SK-N-SH (cell line): ENCODE data around the gene SCD. TPM values are rescaled to one million over a fixed set of nuclear protein-coding genes. Genes with fewer than 3 reads are reported as not detected.

Experiments
- CTCF ChIA-PET: fragments of 300-600, 350-600 bp; formaldehyde crosslinking; extraction: SDS; loops from one replicate; lab custom pipeline; 2021; lab: Yijun Ruan, JAX
- POLR2A ChIA-PET: fragments of 350-600 bp; sonication (Branson Sonifier 250); formaldehyde crosslinking; extraction: SDS; loops from one replicate; lab custom pipeline; 2020; ENCODE audit warnings: antibody characterized with exemption, inconsistent platforms; lab: Yijun Ruan, JAX
- DNase-seq: peaks from one replicate; pipeline ENCODE4 v3.0.0; 2012
- H2AFZ ChIP-seq: fragments of 200-600 bp; sonication (generic); 2 replicates; pipeline ENCODE4 v1.8.1; 2016; ENCODE audit warnings: antibody characterized with exemption, mild to moderate bottlenecking, low read depth
- H3F3A ChIP-seq: fragments of 200-600 bp; sonication (generic); replicated peaks from 2 replicates; pipeline ENCODE3; 2016; ENCODE audit warnings: antibody characterized with exemption, mild to moderate bottlenecking; ENCODE audit not compliant: insufficient read depth
- H3K27ac ChIP-seq, 2 experiments: fragments of 200-500 bp in 1 of 2; fragments of 200-600 bp in 1 of 2; sonication (Bioruptor generic) in 1 of 2; sonication (generic), shearing (Covaris generic) in 1 of 2; 2 replicates each; pipeline versions ENCODE4 v1.5.1 to v1.6.1; 2014 to 2016; ENCODE audit warnings: low read depth in 2 of 2, inconsistent platforms in 1 of 2, low read length in 1 of 2, mild to moderate bottlenecking in 1 of 2, mixed read lengths in 1 of 2
- H3K27me3 ChIP-seq: fragments of 200-600 bp; sonication (generic), shearing (Covaris generic); 2 replicates; pipeline ENCODE4 v1.6.1; 2016; ENCODE audit warnings: mixed run types; ENCODE audit not compliant: insufficient read depth
- H3K36me3 ChIP-seq, 2 experiments: fragments of 200-500 bp in 1 of 2; fragments of 200-600 bp in 1 of 2; sonication (Bioruptor generic) in 1 of 2; sonication (generic) in 1 of 2; replicated peaks in 1 of 2; 2 replicates each; pipeline versions ENCODE3 to v1.5.1; 2014 to 2016; ENCODE audit warnings: low read length in 1 of 2, mild to moderate bottlenecking in 1 of 2; ENCODE audit not compliant: insufficient read depth in 2 of 2, control insufficient read depth in 1 of 2
- H3K4me1 ChIP-seq, 2 experiments: fragments of 200-500 bp in 1 of 2; fragments of 200-600 bp in 1 of 2; sonication (Bioruptor generic) in 1 of 2; sonication (generic), shearing (Covaris generic) in 1 of 2; 2 replicates each; pipeline versions ENCODE4 v1.5.1 to v1.6.1; 2014 to 2016; ENCODE audit warnings: low read depth in 1 of 2, low read length in 1 of 2, mixed run types in 1 of 2; ENCODE audit not compliant: insufficient read depth in 2 of 2, control insufficient read depth in 1 of 2
- H3K4me2 ChIP-seq: fragments of 200-600 bp; sonication (generic), shearing (Covaris generic); 2 replicates; pipeline ENCODE4 v1.6.1; 2017; ENCODE audit warnings: mixed run types
- H3K4me3 ChIP-seq, 2 experiments: fragments of 200-500 bp in 1 of 2; fragments of 200-600 bp in 1 of 2; sonication (Bioruptor generic) in 1 of 2; sonication (generic), shearing (Covaris generic) in 1 of 2; 2 replicates each; pipeline versions ENCODE4 v1.5.1 to v1.8.1; 2014 to 2016; ENCODE audit warnings: low read depth in 2 of 2, inconsistent platforms in 1 of 2, low read length in 1 of 2, mild to moderate bottlenecking in 1 of 2, mixed read lengths in 1 of 2, moderate library complexity in 1 of 2
- H3K79me2 ChIP-seq: fragments of 200-600 bp; sonication (generic); 2 replicates; pipeline ENCODE4 v1.8.1; 2017; ENCODE audit warnings: mild to moderate bottlenecking; ENCODE audit not compliant: insufficient read depth
- H3K9ac ChIP-seq: fragments of 200-600 bp; sonication (generic); 2 replicates; pipeline ENCODE4 v1.6.1; 2017; ENCODE audit warnings: mixed run types
- H3K9me2 ChIP-seq: fragments of 200-600 bp; sonication (generic); 2 replicates; pipeline ENCODE4 v1.6.1; 2017; ENCODE audit warnings: mixed run types
- H3K9me3 ChIP-seq: fragments of 200-600 bp; sonication (generic); 2 replicates; pipeline ENCODE4 v1.6.1; 2017; ENCODE audit warnings: mixed run types, mild to moderate bottlenecking, moderate library complexity
- H4K20me1 ChIP-seq: fragments of 200-600 bp; sonication (generic); 2 replicates; pipeline ENCODE4 v1.6.1; 2017; ENCODE audit warnings: mild to moderate bottlenecking, mixed run types; ENCODE audit not compliant: insufficient read depth
- CHD2 ChIP-seq: fragments of 150-350 bp; IDR thresholded peaks from 2 replicates; pipeline ENCODE4 v1.6.1; 2018; ENCODE audit warnings: low read length; ENCODE audit not compliant: partially characterized antibody
- EP300 ChIP-seq, 2 experiments: IDR thresholded peaks; 2 replicates each; pipeline versions ENCODE4 v1.4.0 to v1.6.1; 2012; ENCODE audit warnings: borderline replicate concordance in 1 of 2, low read depth in 1 of 2, low read length in 1 of 2
- EZH2phosphoT487 ChIP-seq: fragments of 200-600 bp; sonication (generic); IDR thresholded peaks from 2 replicates; pipeline ENCODE4 v1.6.1; 2017; ENCODE audit warnings: low read depth, mixed run types, mild to moderate bottlenecking, antibody characterized with exemption, moderate library complexity, borderline replicate concordance
- GABPA ChIP-seq: IDR thresholded peaks from 2 replicates; pipeline ENCODE4 v1.4.0; 2012; ENCODE audit warnings: low read depth, mild to moderate bottlenecking
- GATA2 ChIP-seq: sonication (generic); formaldehyde crosslinking; IDR thresholded peaks from 2 replicates; pipeline ENCODE4 v1.5.0; 2020; ENCODE audit warnings: mild to moderate bottlenecking, missing genetic modification reagents
- NFIC ChIP-seq: IDR thresholded peaks from 2 replicates; pipeline ENCODE4 v1.4.0; 2012; ENCODE audit warnings: borderline replicate concordance
- NRF1 ChIP-seq: IDR thresholded peaks from 2 replicates; pipeline ENCODE4 v1.6.1; 2012; ENCODE audit warnings: low read depth, mild to moderate bottlenecking, low read length
- RAD21 ChIP-seq: IDR thresholded peaks from 2 replicates; pipeline ENCODE4 v1.6.1; 2012; ENCODE audit warnings: mild to moderate bottlenecking, low read length
- RCOR1 ChIP-seq: fragments of 150-350 bp; IDR thresholded peaks from 2 replicates; pipeline ENCODE4 v1.6.1; 2017; ENCODE audit warnings: antibody characterized with exemption, low read length
- RFX5 ChIP-seq: IDR thresholded peaks from 2 replicates; pipeline ENCODE4 v1.6.1; 2012; ENCODE audit warnings: mild to moderate bottlenecking, improper control_type of control experiment, low read length
- SMC3 ChIP-seq: IDR thresholded peaks from 2 replicates; pipeline ENCODE4 v1.6.1; 2012; ENCODE audit warnings: low read depth, low read length, improper control_type of control experiment
- TCF12 ChIP-seq: IDR thresholded peaks from 2 replicates; pipeline ENCODE4 v1.4.0; 2012
- WGBS: methylation state at CpG from one replicate; pipeline ENCODE4 v1.1.6; 2017; ENCODE audit warnings: low lambda C conversion rate; 5-methylcytosine and 5-hydroxymethylcytosine counted together
- polyA plus RNA-seq, 3 experiments: library from polyadenylated mRNA; depleted of rRNA; stranded (reverse); fragments of >200 nt; gene quantifications; 2 replicates each; pipeline ENCODE4 v1.2.3, GENCODE V29; 2012
- TF ChIP-seq, protein P1 (sequence below): IDR thresholded peaks from 2 replicates; pipeline ENCODE4 v1.4.0; 2012; ENCODE audit warnings: low read depth, borderline replicate concordance
- TF ChIP-seq, protein P2 (sequence below): fragments of 150-350 bp; IDR thresholded peaks from 2 replicates; pipeline ENCODE4 v1.6.1; 2017; ENCODE audit warnings: antibody characterized with exemption, low read length, low read depth, borderline replicate concordance

The SCD gene
- polyA plus RNA-seq, 1 of the 3 experiments (the other 2 are of a cell fraction), result 19.7 TPM

DNA sequence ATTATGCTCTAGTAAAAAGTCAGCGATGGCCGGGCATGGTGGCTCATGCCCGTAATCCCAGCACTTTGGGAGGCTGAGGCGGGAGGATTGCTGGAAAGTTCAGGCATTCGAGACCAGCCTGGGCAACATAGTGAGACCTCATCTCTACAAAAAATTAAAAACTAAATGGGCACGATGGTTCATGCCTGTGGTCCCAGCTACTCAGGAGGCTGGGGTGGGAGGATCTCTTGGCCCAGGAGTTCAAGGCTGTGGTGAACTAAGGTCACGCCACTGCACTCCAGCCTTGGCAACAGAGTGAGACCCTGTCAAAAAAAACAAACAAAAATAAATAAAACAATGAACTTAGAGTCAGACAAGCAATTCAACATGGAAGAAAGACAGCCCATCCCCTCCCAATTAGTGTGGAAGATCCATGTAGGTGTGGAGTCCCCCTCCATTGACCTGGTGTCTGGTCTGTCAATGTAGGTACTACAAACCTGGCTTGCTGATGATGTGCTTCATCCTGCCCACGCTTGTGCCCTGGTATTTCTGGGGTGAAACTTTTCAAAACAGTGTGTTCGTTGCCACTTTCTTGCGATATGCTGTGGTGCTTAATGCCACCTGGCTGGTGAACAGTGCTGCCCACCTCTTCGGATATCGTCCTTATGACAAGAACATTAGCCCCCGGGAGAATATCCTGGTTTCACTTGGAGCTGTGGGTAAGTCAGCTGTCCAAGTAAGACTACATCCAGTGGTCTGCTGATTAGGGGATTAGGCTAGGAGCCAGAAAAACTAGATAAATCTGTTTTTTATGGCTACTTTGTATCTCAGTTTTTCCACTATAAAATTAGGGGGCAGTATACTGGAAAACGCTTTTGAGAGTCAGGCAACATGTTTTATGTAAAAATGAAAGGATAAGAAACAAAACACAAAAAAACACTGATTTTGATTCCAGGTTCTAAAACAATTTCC lies 9.3 kb downstream of the SCD start:
- no peaks in the 10 kb centered on the region for H4K20me1 ChIP-seq

DNA sequence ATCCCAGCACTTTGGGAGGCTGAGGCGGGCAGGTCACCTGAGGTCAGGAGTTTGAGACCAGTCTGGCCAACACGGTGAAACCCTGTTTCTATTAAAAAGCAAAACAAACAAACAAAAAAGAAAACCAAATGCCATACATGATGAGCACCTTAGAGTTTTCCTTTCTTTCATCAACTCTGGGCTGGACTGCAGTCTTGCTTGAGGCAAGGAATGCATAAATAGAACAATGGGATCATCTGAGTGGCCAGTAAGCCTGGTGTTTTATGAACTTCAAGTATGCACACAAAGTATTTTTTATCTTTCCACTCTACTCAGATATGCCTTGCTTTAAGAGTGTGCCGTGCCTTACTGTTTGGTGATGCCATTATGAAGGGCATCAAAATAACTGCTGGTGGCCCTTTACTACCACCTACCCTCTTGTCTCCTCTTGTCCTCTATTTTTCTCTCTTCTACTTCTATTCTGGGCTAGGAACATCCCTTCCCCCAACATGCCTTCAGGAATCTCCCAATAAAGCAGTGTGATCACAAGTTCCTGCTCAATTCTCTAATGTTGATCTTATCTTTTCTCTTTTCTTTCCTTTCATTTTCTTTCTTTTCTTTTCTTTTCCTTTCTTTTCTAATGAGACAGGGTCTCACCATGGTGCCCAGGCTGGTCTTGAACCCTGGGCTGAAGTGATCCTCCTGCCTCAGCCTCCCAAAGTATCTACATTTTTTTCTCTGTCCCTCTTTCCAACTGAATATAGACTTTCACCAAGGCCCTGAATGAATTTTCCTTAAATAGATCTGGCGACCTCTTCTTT lies 10.2 kb downstream of the SCD start:
- peaks cover 9 to 35% of the 10 kb centered on the region in 2 experiments; a peak in 3 of 4 replicates for H3K4me1 ChIP-seq
- H3K79me2 ChIP-seq, result no peaks in the 10 kb centered on the region
- no peaks in the 10 kb centered on the region for H4K20me1 ChIP-seq
- no peaks in the 10 kb centered on the region for H3F3A ChIP-seq
- H3K4me2 ChIP-seq, result no peak overlapping the region
- POLR2A ChIA-PET, result no interaction called here
- H3K9me2 ChIP-seq, result no peaks in the 10 kb centered on the region
- TF ChIP-seq EZH2phosphoT487 (no peak), GABPA (no peak), NRF1 (no peak), SMC3 (no peak), NFIC (no peak)
- H3K4me3 ChIP-seq, result no peak overlapping the region
- CTCF ChIA-PET, result interaction anchor here (1.1 to 1.4 kb wide), 2 partner anchors 76 to 151 kb away, joined by 3 read pairs; no protein-coding TSS in a partner anchor
- H3K27ac ChIP-seq, result peak overlapping the region in 1 of 2 experiments; percentile 74; a peak in 2 of 4 replicates
- H3K9me3 ChIP-seq, result no peaks in the 10 kb centered on the region
- no peaks in the 10 kb centered on the region for H3K27me3 ChIP-seq
- no peak for DNase-seq
- no peak overlapping the region for H3K9ac ChIP-seq
- peaks cover 18 to 69% of the 10 kb centered on the region in 2 experiments for H3K36me3 ChIP-seq
- WGBS, result 86% methylated on average over 4 of the region's 4 CpGs
- H2AFZ ChIP-seq, result no peak overlapping the region

More for the DNA sequence above, 9.3 kb downstream of the SCD start:
- no peaks in the 10 kb centered on the region for H3K9me3 ChIP-seq
- no peak for TF ChIP-seq NFIC
- H3K79me2 ChIP-seq, result no peaks in the 10 kb centered on the region
- no peak overlapping the region for H3K4me2 ChIP-seq
- no peaks in the 10 kb centered on the region for H3F3A ChIP-seq
- H3K36me3 ChIP-seq, result peaks cover 18 to 68% of the 10 kb centered on the region in 2 experiments
- H3K4me3 ChIP-seq, result no peak overlapping the region
- H3K9ac ChIP-seq, result no peak overlapping the region
- no peaks in the 10 kb centered on the region for H3K27me3 ChIP-seq
- ChIA-PET POLR2A (interaction anchor here (2.2 kb wide), 1 partner anchor 10 kb away, joined by 6 read pairs; the partner anchor contains the start of gene SCD), CTCF (interaction anchor here (1.1 to 1.4 kb wide), 2 partner anchors 77 to 152 kb away, joined by 3 read pairs; no protein-coding TSS in a partner anchor)
- 85% methylated on average over 14 of the region's 14 CpGs for WGBS
- no peaks in the 10 kb centered on the region for H3K9me2 ChIP-seq
- DNase-seq, result no peak
- H3K4me1 ChIP-seq, result peaks cover 9 to 37% of the 10 kb centered on the region in 2 experiments; a peak in 3 of 4 replicates
- H3K27ac ChIP-seq, result peak overlapping the region in 1 of 2 experiments; percentile 74; a peak in 2 of 4 replicates
- H2AFZ ChIP-seq, result no peak overlapping the region

DNA sequence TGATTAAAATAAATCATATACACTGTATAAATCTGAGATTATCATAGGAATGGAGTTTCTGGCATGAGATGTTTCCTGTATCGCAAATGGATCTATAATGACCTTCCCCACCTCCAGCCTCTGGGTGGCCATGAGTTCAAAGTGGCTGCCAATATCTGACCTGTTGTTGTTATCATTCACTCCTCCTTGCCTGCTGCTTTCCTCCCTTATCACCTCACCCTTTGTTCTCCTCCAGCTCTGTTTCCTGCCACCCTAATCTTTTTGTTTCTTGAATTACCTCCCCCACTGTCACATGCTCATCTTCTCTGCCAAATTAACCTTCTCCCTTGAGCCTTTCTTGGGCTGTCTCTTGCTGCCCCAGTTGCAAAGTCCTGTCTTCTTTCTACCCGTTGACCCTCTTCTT lies 12.0 kb downstream of the SCD start:
- peak overlapping the region in 1 of 2 experiments; percentile 76; a peak in 2 of 4 replicates for H3K27ac ChIP-seq
- peaks cover 9 to 51% of the 10 kb centered on the region in 2 experiments for H3K4me1 ChIP-seq
- peaks cover 3% of the 10 kb centered on the region for H3F3A ChIP-seq
- TF ChIP-seq, protein P1, sequence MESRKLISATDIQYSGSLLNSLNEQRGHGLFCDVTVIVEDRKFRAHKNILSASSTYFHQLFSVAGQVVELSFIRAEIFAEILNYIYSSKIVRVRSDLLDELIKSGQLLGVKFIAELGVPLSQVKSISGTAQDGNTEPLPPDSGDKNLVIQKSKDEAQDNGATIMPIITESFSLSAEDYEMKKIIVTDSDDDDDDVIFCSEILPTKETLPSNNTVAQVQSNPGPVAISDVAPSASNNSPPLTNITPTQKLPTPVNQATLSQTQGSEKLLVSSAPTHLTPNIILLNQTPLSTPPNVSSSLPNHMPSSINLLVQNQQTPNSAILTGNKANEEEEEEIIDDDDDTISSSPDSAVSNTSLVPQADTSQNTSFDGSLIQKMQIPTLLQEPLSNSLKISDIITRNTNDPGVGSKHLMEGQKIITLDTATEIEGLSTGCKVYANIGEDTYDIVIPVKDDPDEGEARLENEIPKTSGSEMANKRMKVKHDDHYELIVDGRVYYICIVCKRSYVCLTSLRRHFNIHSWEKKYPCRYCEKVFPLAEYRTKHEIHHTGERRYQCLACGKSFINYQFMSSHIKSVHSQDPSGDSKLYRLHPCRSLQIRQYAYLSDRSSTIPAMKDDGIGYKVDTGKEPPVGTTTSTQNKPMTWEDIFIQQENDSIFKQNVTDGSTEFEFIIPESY, result no peak
- TF ChIP-seq EP300 (IDR thresholded peaks at IDR 0.05; ENCODE audit: borderline replicate concordance in 1 of 2, low read depth in 1 of 2, low read length in 1 of 2) (peak in 1 of 2 experiments; percentile 89; a peak in 2 of 4 replicates), RCOR1 (peak; percentile 70; the same call in 1 of the 2 replicates), GABPA (no peak), RAD21 (peak; percentile 7), TCF12 (no peak), GATA2 (peak; percentile 84), CHD2 (peak; percentile 59), RFX5 (0 out of 2 replicates have a peak, but pooled peaks have one; percentile 15)
- TF ChIP-seq, protein P2, sequence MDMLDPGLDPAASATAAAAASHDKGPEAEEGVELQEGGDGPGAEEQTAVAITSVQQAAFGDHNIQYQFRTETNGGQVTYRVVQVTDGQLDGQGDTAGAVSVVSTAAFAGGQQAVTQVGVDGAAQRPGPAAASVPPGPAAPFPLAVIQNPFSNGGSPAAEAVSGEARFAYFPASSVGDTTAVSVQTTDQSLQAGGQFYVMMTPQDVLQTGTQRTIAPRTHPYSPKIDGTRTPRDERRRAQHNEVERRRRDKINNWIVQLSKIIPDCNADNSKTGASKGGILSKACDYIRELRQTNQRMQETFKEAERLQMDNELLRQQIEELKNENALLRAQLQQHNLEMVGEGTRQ, result no peak
- DNase-seq, result peak; percentile 70
- 57% methylated on average over 2 of the region's 2 CpGs for WGBS
- H4K20me1 ChIP-seq, result no peaks in the 10 kb centered on the region
- H3K27me3 ChIP-seq, result no peaks in the 10 kb centered on the region
- no peak overlapping the region for H2AFZ ChIP-seq
- no peaks in the 10 kb centered on the region for H3K9me2 ChIP-seq
- no peak overlapping the region for H3K4me2 ChIP-seq
- H3K9ac ChIP-seq, result no peak overlapping the region
- no peak overlapping the region for H3K4me3 ChIP-seq
- CTCF ChIA-PET, result interaction anchor here (1.0 to 2.7 kb wide), 7 partner anchors 11 to 160 kb away, joined by 3 to 14 read pairs (median 4); partner anchors contain the start of gene SCD
- POLR2A ChIA-PET, result interaction anchor here (0.7 to 2.1 kb wide), 4 partner anchors 9 to 639 kb away, joined by 3 to 15 read pairs (median 9); partner anchors contain the start of gene SCD
- no peaks in the 10 kb centered on the region for H3K79me2 ChIP-seq
- H3K9me3 ChIP-seq, result no peaks in the 10 kb centered on the region
- peaks cover 14 to 58% of the 10 kb centered on the region in 2 experiments for H3K36me3 ChIP-seq
